HUES6 (cell line): ENCODE data around the gene SCAP.
"Not testable (repeated sequence)": the region's sequence is repeated elsewhere in the genome, so short reads cannot be mapped to it uniquely, and the experiment has no call there.

Source experiments
- H3K27ac ChIP-seq: 2 replicates; pipeline ENCODE4 v1.7.0; 2013; ENCODE audit warnings: low read depth, mild to moderate bottlenecking, low read length, inconsistent platforms
- H3K27me3 ChIP-seq: 2 replicates; pipeline ENCODE4 v1.6.1; 2013; ENCODE audit warnings: low read length; ENCODE audit not compliant: control insufficient read depth, insufficient read depth
- H3K36me3 ChIP-seq: 2 replicates; pipeline ENCODE4 v1.6.1; 2013; ENCODE audit warnings: low read length; ENCODE audit not compliant: control insufficient read depth, insufficient read depth
- H3K4me1 ChIP-seq: 2 replicates; pipeline ENCODE4 v1.6.1; 2013; ENCODE audit warnings: low read length; ENCODE audit not compliant: control insufficient read depth, insufficient read depth
- H3K4me3 ChIP-seq: 2 replicates; pipeline ENCODE4 v1.5.1; 2013; ENCODE audit warnings: low read depth, low read length
- H3K9ac ChIP-seq: one replicate; pipeline ENCODE4 v1.6.1; 2013; ENCODE audit warnings: mild to moderate bottlenecking, low read length
- H3K9me3 ChIP-seq: 2 replicates; pipeline ENCODE4 v1.6.1; 2013; ENCODE audit warnings: low read depth, low read length; ENCODE audit not compliant: control insufficient read depth, insufficient read depth

SCAP gene

DNA sequence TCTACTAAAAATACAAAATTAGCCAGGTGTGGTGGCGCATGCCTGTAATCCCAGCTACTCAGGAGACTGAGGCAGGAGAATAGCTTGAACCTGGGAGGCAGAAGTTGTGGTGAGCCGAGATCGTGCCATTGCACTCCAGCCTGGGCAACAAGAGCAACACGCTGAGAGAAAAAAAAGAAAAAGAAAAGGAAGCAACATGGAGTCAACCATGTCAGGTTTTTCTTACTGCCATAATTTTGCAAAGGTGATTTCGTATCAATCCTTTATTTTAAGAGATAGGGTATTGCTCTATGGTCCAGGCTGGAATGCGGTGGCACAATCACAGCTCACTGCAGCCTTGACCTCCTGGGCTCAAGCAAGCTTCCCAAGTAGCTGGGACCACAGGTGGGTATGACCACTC lies 4.5 kb upstream of the SCAP start:
- H3K4me3 ChIP-seq, H3K9me3 ChIP-seq, H3K27me3 ChIP-seq, H3K36me3 ChIP-seq, H3K9ac ChIP-seq, H3K27ac ChIP-seq: not testable (repeated sequence)
- H3K4me1 ChIP-seq, result peaks cover 15% of the 10 kb centered on the region

DNA sequence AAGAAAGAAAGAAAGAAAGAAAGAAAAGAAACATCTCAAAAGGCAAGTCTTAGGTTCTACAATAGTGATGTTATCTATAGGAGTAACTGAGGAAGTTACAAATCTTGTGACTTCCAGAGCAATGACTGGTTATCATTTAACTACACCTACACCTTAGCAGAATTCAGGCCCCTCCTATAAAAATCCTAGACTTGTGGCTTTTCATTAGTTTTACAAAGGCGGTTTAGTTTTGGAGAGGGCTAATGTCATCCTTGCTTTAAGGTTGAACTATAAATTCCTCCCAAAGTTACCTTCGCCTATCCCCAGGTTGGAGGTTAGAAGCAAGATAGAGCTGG lies 4.1 kb upstream of the SCAP start:
- Histone ChIP-seq H3K27me3 (no peaks in the 10 kb centered on the region), H3K4me3 (no peak overlapping the region), H3K9me3 (no peaks in the 10 kb centered on the region; the same call in 1 of the 2 replicates), H3K36me3 (no peaks in the 10 kb centered on the region), H3K27ac (no peak overlapping the region), H3K9ac (no peak overlapping the region), H3K4me1 (peaks cover 15% of the 10 kb centered on the region)

GRCh38 chr3:47478022-47478421 lies 2.3 kb upstream of the SCAP start:
- Histone ChIP-seq H3K27ac (no peak overlapping the region), H3K4me3 (no peak overlapping the region), H3K36me3 (no peaks in the 10 kb centered on the region), H3K9me3 (no peaks in the 10 kb centered on the region; the same call in 1 of the 2 replicates), H3K27me3 (no peaks in the 10 kb centered on the region), H3K4me1 (peaks cover 22% of the 10 kb centered on the region), H3K9ac (no peak overlapping the region)

DNA sequence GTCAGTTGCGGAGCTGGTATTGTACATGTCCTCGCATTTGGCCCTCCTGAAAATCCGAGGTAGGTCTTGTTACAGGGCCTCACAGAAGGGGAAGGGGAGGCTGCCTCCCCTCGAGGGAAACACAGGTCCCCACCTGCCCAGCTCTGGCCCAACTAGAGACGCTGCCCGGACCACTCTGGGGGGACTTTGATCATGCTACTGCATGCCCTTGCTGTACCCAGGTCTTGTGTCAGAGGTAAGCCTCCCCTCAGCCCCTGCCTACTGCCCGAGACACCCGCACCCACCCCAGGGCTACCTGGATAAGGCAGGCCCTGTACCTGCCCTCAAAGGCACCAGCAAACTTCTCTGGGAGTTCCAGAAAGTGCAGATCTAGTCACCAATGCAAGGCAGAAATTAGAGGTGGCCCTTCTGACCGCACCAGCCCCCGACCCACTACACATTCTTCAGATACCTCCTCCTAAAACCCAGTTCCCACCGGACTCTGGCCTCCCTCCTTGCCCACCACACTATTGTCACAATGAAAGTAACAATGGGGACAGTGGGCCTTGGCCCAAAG lies 981 bp upstream of the SCAP start:
- Histone ChIP-seq H3K36me3 (no peaks in the 10 kb centered on the region), H3K27ac (no peak overlapping the region), H3K9me3 (no peaks in the 10 kb centered on the region; the same call in 1 of the 2 replicates), H3K27me3 (no peaks in the 10 kb centered on the region), H3K4me1 (peaks cover 16% of the 10 kb centered on the region), H3K9ac (no peak overlapping the region), H3K4me3 (no peak overlapping the region; the same call in 1 of the 2 replicates)

GRCh38 chr3:47476330-47476626 lies 537 bp upstream of the SCAP start:
- Histone ChIP-seq H3K9me3 (no peaks in the 10 kb centered on the region; the same call in 1 of the 2 replicates), H3K9ac (no peak overlapping the region), H3K27ac (no peak overlapping the region), H3K27me3 (no peaks in the 10 kb centered on the region), H3K36me3 (no peaks in the 10 kb centered on the region), H3K4me3 (peak overlapping the region; percentile 43; the same call in 1 of the 2 replicates), H3K4me1 (peaks cover 11% of the 10 kb centered on the region)

DNA sequence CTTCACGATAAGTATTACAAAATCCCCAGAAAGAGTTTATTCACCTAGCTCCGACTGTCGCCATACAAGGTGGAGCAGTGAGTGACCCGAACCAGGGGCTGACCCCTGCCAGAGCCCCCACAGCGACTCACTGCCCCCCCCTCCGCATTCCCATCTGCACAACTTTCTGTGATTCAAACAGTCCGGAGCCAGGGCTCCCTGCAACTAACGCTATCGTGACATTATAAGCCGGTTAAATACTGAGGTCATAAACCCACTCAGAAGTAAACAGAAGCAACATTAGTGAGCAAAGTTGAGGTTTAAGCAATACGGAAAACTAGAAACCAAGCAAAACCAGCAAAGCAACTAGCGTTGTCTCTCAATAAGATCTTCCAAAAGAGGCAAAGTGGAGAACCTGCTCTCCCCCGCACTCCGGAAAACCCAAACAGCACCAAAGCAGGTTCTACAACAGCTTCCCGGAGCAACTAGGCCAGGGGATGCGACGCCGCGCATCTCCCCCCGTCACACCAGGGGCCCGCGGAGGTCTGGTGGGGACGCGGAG lies 642 bp downstream of the SCAP start:
- Histone ChIP-seq H3K27ac (peak overlapping the region; percentile 62; the same call in 1 of the 2 replicates), H3K4me3 (peak overlapping the region; percentile 87), H3K27me3 (no peaks in the 10 kb centered on the region), H3K4me1 (peaks cover 11% of the 10 kb centered on the region), H3K9ac (peak overlapping the region; percentile 70), H3K9me3 (no peaks in the 10 kb centered on the region; the same call in 1 of the 2 replicates), H3K36me3 (no peaks in the 10 kb centered on the region)

- H3K4me3 ChIP-seq, result peak overlapping the region; percentile 9; the same call in 1 of the 2 replicates
- H3K9me3 ChIP-seq, result peaks cover 4% of the 10 kb centered on the region; the same call in 1 of the 2 replicates
- H3K9ac ChIP-seq, result no peak overlapping the region
- peaks cover 7% of the 10 kb centered on the region for H3K4me1 ChIP-seq
- H3K27me3 ChIP-seq, result no peaks in the 10 kb centered on the region
- H3K27ac ChIP-seq, result no peak overlapping the region
- no peaks in the 10 kb centered on the region for H3K36me3 ChIP-seq
Measured at GRCh38 chr3:47473391-47473790, 2.4 kb downstream of the SCAP start.

- no peaks in the 10 kb centered on the region; the same call in 1 of the 2 replicates for H3K36me3 ChIP-seq
- H3K9ac ChIP-seq, result no peak overlapping the region
- H3K9me3 ChIP-seq, result peaks cover 4% of the 10 kb centered on the region; the same call in 1 of the 2 replicates
Measured at GRCh38 chr3:47469616-47470015, 6.1 kb downstream of the SCAP start.

DNA sequence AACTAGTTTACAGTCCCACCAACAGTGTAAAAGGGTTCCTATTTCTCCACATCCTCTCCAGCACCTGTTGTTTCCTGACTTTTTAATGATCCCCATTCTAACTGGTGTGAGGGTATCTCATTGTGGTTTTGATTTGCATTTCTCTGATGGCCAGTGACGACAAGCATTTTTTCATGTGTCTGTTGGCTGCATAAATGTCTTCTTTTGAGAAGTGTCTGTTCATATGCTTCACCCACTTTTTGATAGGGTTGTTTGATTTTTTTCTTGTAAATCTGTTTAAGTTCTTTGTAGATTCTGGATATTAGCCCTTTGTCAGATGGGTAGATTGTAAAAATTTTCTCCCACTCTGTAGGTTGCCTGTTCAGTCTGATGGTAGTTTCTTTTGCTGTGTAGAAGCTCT lies 7.4 kb downstream of the SCAP start:
- not testable (repeated sequence) for H3K9me3 ChIP-seq

More at GRCh38 chr3:47469616-47470015, 6.1 kb downstream of the SCAP start:
- no peaks in the 10 kb centered on the region for H3K27me3 ChIP-seq
- H3K4me1 ChIP-seq, result peaks cover 7% of the 10 kb centered on the region
- H3K4me3 ChIP-seq, result no peak overlapping the region
- H3K27ac ChIP-seq, result no peak overlapping the region

DNA sequence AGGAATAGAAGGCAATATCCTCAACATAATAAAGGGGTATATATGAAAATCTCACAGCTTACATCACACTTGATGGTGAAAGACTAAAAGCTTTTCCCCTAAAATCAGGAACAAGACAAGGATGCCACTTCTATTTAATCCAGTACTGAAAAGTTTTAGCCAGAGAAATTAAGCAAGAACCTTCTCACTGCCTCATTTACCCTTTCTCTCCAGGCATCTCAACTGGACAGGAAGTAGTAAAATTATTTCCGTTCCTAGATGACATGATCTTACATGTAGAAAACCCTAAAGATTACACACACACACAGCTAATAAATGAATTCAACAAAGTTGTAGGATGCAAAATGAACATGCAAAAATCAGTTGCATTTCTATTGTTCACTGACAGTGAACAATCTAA lies 11.2 kb downstream of the SCAP start:
- Histone ChIP-seq H3K4me1 (no peaks in the 10 kb centered on the region), H3K9me3 (peaks cover 8% of the 10 kb centered on the region; the same call in 1 of the 2 replicates), H3K4me3 (no peak overlapping the region), H3K36me3 (no peaks in the 10 kb centered on the region; the same call in 1 of the 2 replicates), H3K9ac (no peak overlapping the region), H3K27me3 (no peaks in the 10 kb centered on the region), H3K27ac (no peak overlapping the region)

More for the DNA sequence above, 7.4 kb downstream of the SCAP start:
- not testable (repeated sequence) for H3K4me1 ChIP-seq, H3K36me3 ChIP-seq, H3K27me3 ChIP-seq, H3K9ac ChIP-seq, H3K27ac ChIP-seq, H3K4me3 ChIP-seq

DNA sequence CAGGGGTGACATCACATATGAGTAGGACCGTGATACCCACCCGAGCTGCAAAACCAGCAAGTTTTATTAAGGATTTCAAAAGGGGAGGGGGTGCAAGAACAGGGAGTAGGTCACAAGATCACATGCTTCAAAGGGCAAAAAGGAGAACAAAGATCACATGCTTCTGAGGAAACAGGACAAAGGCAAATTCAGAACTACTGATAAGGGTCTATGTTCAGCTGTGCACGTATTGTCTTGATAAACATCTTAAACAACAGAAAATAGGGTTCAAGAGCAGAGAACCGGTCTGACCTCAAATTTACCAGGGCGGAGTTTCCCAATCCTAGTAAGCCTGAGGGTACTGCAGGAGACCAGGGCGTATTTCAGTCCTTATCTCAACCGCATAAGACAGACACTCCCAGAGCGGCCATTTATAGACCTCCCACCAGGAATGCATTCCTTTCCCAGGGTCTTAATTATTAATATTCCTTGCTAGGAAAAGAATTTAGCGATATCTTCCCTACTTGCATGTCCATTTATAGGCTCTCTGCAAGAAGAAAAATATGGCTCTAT lies 16.1 kb downstream of the SCAP start:
- H3K9me3 ChIP-seq, H3K4me1 ChIP-seq, H3K36me3 ChIP-seq, H3K27ac ChIP-seq, H3K27me3 ChIP-seq, H3K4me3 ChIP-seq, H3K9ac ChIP-seq: not testable (repeated sequence)
